HG03460 (cell line): ENCODE measurements around the gene RPS21.

Experiments
- ATAC-seq: cut with Tn5 transposase; IDR thresholded peaks from one replicate; pipeline ENCODE4 v1.9.1; 2021; ENCODE audit not compliant: unreplicated experiment

Gene RPS21

DNA sequence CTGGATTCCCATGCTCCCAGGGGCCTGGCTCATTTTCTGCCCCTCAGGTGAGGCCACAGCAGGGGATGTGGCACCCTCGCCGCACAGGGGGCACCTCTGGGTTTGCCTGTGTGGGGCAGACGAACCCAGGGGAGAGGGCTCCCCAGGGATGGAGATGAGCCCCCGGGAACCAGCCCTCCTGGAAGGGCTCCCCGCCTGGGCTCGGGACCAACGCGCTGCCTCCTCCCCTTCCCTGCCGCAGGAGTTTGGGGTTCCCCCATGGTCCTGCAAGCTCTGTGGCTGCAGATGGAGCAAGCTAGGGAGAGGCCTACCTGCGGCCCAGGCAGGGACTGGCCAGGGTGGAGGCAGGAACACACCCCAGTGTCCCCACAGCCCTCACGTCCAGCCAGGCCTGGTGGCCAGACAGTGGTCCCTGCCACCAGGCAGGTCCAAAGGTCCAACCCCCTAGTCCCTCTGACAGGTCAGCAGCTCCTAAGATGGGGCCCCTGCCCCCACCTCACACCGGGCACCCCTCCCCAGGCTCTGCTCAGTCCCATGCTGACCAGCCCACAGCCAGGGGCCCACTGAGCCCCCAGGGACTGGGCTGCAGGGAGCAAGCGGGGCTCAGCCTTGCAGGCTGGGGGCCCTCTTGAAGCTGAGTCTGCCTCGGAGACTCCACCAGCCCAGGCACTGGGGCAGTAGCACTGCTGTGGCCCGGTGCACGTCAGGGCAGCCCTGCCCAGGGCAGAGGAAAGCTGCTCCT is 33.4 kb upstream of the RPS21 start:
- no peak for ATAC-seq

DNA sequence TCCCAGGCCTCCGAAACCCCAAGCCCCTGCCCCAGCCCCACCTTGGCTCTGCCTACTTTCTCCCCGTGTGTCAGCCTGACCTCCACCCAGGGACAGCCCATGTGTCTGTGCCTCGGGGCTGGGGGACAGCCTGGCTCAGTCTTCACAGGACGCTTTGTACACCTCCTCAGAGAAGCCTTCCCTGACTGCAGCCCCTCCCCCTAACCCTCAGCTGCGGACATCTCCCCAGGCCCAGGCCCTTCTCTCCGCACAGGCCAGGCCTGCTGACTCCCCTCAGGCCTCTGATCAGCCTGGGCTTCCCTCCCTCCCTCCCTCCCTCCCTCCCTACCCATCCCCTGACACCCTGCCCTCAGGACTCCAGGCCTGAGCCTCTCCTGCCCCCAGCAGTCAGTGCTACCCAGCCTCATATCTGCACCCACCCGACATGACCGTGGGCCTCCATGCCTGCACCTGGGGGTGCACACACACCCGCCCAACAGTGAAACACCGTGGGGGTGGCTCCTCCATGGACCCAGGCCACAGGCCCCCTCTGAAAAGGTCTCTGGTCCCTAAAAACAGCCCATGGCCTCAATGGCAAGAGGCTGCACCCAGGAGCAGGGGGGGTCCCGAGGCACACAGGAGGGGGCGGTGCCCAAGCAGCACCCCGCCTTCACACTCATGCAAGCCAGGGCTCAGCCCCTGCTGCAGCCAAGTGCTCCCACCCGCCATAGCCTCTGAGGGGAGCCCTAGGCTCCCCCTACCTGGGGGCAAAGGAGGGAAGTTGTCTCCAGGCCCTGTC is 32.7 kb upstream of the RPS21 start:
- ATAC-seq = no peak

DNA sequence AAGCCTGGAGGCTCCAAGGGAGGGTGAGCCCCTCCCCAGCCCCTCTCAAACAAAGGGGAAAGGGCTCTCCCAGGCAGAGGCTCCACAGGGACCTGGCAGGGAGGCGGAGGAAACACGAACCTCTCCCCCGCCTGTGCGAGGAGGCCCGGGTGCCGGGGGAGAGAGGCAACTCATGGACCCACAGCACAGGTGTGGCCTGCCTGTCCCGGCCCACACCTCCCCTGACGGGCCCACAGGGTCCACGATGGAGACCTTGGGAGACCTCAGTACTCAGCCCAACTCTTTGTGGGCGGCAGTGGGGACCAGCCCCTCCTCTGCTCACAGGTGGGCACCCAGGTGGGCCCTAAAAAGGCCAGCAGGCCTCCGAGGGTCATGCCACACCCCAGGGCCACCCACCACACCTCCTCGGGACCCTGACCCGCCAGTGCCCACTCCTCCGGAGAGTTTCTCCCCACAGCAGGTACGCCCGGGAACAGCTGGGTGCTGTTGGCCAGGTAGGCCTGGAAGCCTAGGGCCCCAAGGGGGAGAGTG is 32.0 kb upstream of the RPS21 start:
- ATAC-seq = no peak

DNA sequence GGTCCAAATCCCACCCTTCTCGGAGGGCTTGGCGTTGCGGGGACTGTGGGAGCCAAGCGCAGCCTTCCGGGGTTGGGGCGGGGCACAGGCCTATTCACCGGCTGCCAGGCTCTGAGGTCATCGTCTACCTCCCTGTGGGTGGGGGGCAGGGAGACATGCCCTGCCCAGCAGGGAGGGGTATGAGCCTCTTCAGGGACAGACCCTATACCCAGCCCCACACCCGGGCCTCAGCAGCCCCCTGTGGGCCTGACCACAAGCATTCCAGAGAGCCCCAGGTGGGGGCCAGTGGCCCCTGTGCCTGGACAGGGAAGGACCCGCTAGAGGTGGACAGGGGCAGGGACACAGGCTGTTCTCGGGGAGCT is 31.4 kb upstream of the RPS21 start:
- ATAC-seq = no peak

DNA sequence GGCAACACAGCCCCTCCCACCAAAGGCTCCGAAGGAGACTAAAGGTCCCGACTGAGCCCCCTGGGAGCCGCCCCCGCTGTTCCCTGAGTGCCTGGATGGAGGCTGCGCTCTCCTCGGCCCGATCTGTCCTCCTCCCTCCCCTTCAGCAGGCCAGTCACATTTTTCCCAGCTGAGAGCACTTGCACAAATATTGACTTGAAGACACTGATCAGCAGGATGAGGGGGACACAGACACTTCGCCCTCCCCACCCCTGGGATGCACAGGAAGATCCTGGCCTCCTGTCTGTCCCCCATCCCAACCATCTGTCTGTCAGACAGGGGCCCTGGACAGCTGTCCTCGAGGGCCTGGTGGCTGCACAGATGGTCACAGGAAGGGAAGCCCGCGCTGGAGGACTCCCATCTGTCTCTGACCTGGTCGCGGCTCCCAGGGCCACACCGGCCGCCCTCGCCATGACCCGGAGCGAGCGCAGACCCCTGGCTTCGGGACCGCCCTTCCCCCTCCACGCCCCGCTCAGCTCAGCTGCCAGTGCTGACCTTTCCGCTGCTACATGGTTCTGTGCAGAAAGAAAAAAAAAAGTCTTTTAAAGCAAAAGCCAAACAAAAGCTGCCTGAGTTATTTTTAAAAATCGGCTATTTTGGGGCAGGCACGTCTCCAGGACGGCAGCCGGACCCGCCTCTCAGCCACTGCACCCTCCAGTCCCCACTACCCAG is 30.9 kb upstream of the RPS21 start:
- ATAC-seq = no peak

DNA sequence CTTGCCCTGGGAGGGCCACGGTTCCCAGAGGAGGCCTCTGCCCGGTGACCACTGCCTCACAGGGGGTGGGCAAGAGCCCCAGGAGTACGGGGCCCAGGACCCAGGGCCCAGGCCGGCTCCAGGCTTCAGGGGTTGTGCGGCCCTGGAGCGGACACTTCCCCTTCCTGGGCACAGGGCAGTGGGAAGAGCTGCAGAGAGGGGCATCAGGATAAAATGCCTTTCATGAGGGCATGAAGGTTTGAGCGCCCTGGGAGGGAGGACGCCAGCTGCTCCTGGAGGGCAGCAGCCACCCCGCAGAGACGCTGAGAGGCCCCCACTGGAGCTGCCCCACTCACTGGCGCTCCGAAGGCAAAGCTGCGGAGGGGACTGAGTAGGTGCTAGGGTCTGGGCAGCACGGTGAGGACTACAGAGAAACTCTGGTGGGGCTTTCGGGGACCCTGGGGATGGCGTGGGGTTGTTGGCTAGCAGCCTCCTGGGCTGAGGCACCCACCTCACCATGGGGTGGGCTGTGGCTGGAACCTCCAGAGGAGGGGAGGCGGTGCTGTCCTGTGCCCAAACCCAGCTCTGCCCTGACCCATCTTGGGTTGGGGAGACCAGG is 30.2 kb upstream of the RPS21 start:
- ATAC-seq = no peak

DNA sequence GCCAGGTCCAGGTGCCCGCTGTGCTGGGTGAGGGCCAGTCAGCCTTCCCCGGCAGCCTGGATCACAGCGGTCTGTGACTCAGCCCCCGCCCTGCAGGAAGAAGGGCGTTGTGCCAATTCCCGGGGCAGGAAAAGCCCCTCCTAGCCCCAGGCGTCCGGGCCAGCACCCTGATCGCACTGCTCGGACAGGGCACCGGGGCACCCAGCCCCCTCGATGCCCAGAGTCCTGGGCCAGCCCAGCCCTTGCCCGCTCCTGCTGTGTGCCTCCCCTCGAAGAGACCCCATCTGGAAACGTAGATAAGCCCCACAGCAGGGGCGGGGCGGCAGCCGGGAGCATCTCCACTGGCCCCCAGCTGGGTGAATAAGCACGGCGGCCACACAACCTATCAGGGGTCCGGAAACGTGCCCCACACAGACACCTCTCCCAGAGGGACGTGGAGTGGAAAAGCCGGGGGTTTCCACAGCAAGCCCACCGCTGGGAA is 29.7 kb upstream of the RPS21 start:
- ATAC-seq = no peak

DNA sequence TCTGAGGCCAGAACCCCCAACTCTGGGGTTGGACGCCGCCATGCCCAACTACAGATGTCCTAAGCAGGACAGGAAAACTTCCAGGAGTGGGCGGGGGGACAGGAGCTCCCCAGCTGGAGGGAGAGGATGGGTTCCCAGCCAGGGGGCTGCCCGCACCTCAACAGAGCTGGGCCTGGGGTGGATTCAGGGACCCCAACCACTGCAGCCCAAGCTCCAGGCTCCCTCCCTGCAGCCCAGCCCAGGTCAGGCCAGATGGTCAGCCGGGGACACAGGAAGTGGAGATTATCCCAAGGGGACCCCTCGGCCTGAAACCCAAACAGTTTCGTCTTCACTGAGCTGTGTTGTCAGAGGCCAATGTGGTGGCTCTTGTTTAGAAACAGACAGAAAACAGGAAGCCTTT is 29.2 kb upstream of the RPS21 start:
- ATAC-seq = no peak

DNA sequence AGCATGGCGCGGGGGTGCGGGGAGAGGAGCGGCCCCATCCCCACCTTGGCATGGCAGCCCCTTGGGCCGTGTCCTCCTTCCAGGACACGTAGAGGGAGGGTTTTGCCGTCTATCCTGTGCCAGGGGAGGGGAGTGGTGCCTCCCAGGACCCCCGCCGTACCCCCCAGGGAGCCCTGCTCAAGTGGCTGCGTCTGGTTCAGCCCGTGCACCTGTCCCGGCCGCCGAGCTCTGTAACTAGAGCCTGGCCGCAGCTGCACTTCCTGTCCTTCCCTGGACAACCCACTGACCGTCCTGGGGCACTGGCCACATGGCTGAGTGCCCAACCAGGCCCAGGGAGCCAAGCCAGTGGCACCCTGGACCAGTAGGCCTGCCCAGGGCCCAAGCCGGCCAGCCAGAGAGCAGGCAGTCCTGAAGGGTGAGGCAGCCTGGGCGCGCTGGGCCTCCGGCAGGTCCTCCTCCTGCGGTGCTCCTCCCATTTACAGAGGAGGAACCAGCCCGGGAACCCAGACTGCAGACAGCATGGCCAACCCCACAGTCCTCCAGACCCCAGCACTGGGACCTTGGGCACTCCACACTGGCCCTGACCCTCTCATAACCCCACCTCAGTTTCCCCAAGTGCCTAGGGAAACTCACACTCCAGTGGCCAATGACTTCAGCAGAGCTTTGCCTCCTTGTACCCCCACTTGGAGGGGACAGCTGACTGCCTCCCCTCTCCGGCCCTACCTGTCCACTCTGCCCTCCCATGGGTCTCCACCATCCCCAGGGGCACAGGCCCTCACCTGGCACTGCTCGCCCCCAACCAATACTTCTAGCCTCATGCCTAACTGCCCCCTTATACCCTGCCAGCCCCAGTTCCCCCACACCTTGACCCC is 28.5 kb upstream of the RPS21 start:
- ATAC-seq = no peak

DNA sequence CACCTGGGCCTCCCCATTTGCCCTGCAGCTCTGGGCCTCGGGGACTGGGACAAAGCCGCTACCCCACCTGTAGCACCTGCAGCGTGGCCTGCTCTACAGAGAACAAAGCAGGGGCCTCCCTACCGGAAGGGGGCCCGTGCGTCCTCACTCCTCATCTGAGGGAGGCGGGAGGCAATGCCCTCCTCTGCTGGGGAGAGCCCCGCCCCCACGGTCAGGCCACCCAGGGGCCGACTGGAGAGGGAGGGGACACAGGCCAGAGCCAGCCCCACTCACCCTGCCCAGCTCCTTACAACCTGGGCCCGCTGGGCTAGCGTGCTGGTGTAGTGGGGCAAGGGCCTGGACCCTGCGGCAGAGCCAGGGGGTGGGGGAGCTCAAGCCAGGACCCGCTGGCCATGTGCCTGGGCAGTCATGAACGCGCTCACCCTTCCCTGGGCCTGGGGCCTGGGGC is 27.8 kb upstream of the RPS21 start:
- ATAC-seq = no peak

DNA sequence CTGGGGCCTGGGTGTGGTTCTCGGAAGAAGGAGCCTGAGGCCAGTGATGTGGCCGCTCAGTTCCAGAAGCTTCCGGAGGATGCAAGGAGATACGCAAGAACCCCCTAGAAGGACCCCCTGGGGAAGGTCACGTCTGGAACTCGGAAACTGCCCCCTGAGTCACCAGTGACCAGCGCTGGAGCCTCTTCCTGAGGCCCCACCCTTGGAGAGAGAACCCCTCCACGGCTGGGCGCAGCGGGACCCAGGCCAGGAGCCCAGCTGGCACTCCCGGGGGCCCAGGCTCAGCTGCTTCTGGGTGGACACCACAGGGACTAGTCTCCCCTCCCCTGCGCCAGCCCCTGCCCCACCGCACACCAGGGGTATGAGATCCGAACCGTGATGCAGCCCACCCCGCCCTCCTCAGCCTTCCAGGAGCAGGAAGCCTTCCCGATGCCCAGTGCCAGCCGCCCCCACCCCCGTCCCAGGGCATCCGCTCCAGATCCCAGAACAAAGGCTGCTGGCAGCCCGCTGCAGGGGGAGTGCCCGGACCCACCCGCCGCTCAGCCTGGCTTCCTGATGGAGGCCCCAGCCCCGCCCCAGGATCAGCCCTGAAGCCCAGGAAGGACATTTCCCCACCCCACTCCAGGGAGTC is 27.3 kb upstream of the RPS21 start:
- no peak for ATAC-seq

DNA sequence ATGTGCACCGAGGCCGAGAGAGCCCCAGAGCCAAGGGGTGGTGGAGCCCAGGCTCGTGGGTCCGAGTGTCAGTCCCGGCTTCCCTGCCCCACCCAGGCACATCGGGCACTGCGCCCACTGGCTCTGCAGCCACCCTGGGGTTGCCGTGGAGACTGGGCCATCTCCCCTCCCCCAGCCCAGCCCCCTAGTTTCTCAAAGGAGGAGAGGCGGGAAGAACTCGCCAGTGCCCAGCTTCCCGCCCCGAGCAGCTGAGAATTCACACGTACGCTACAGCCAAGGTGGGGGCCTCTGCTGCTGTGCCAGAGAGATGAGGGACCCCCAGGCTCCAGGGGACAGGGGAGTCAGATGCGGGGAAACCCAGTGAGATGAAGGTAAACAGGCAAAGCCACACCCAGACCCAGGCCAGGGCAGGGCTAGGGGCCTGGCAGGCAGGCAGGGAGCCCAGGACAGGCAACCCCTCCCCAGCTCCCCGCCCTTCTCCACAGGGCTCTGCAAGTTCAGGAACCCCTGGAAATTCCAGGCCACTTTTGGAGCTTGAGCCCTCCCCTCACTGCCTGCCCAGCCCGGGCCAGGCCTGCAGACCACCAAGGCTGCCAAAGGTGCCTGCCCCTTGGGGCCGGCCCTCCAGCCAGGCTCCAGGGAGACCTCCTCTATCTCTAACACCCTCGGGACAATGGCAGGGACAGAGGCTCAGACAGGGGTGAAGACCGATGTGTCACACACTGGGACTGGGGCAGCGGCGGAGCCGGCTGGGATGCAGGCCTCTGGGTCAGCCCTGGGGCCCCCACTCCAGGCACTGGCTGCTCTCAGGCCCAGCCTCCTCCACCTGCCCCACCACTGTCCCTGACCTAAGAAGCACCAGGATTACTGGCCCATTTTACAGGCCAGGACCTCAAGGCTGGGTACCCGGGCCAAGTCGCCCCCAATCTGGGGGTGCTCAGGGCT is 25.8 kb upstream of the RPS21 start:
- ATAC-seq = no peak

DNA sequence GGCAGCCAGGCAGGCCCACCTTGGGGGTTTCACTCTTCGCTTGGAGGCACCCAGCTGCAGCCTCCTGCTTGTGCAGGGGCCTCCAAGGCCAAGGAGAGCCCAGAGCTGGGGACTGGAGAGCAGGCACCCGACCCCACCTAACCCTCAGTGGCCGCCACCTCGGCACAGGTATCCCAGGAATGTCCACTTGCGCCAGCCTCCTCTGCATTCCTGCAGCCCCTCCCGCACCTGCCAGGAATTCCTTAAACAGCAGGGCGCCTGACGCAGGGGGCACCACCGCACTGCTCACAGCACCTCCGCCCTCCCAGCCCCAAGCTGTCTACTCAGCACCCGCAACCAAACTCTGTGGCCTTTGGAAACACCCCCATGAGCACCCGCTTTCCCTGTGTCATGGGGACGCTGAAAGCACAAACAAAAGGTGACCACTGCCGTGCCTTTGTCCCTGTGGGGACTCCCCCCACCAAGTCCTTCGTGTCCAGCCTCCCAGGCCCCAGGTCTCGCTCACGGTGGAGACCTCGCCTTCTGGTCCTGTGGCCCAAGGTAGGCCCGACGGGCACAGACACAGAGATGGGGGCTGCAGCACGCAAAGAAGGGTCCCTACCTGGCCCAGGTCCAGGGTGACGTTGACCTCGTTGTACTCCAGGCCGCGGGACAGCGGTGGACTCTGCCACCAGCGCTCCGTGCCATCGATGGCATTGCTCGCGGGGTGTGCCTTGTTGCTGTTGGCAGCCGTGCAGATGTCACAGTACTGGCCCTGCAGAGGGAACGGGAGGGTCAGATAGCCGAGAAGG is 24.9 kb upstream of the RPS21 start:
- ATAC-seq = no peak

DNA sequence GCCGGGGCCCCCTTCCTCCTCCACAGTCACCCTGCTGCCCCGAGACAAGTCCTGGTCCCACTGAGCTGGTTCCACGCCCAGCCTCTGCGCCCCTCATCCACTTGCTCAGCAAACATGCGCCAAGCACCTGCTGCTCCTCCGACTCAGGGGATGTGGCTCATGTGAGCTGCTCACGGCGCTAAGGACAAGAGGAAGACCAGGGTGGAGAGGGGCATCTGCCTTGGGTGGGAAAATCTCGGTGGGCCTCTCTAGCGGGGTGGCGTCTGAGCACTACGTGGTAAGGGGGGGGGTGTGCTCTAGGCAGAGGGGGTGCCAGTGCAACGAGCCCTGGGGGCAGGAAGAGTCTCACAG is 24.3 kb upstream of the RPS21 start:
- ATAC-seq = no peak

DNA sequence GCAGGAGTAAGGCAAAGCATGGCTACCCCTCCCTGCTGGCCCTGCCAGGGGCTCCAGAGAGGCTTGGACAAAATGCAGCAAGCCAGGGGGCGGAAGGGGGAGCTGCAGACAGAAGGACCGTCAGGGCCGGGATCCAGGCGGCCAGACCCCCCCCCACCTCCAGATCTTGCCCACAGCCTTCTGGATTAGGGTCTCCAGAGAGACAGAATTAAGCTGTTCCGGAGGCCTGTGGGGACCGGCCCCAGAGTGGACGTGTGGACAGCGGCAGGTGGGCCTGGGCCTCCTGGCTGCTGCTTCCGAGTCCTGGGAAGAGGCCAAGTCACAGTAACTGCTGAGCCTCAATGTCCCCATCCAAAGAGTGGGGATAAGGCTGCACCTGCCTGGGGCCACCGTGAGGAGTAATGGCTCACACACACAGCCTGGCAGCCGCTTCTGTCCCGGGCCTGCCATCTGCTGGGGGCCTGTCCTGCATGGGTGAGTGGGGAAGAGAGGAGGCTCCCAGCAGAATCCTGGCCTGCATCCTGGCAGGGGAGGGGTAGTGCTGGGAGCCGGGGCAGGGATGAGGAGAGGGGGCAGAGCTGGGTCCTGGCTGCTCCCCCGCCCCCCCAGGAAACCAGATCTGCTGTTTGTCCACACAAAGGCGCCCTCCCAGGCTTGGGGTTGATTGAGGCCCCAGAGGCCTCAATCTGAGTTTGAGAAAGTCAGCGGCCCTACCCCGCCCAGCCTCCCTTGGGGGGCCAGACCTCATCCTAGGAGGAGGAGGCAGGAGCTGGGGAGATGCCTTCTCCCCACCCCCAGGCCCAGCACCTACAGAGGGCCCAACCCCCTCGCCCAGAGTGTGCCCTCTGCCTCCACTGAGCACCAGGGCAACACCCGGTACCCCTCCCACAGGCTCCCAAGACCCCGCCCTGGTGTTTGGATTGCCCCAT is 23.6 kb upstream of the RPS21 start:
- ATAC-seq = no peak

DNA sequence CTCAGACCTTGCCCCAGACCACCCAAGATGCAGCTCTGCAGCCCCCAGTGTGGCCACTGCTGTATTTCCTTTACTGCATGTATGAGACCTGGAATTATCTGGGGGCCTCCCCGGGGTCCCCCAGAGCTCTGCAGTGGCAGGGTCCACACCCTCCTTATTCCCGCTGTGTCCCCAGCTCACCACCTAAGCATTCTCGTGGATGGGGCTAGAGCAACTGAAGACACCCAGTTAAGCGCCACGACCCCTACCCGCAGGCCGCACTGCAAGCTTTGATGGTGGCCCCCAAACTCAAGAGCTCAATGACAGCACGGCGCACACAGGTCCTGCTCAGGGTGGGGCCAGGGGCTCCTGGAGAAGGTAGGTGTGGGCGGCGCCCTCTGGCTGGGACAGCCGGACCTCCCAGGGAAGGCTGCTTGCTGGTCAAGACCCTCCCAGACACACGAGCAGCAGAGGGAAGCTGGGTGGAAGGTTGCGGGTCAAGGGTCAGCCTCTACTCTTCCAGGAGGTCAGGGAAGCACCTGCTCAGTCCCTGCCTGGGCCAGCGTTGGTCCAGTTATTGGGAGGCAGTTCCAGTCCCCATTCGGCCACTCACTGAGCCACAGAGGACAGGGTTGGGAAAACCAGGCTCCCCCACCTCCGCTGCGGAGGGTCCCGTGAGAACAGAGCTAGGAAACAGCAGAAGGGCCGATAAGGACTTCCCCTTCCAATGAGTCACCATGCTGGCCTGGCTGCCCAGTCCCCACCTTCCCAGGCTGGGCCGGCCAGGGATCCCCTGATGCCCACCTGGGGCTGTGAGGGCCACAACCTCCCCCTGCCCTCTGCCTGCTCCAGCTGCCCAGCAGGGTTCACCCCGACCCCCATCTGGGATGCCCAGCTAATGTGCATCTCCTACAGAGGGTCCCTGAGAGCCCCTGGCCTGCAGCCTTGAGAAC is 22.7 kb upstream of the RPS21 start:
- ATAC-seq = no peak
